Activated CD4-positive, alpha-beta T cell treated with anti-CD3 and anti-CD28 coated beads, Interleukin-2, Interleukin-6, amounts not matched to agents 100 ng/mL and 50 ng/mL, durations not matched to agents 16 hours and 8 hours (primary cell): ENCODE measurements around the gene MRPL52.
"Not testable (repeated sequence)": the region's sequence is repeated elsewhere in the genome, so short reads cannot be mapped to it uniquely, and the experiment has no call there.

Experiments
- DNase-seq: peaks from one replicate; pipeline ENCODE4 v3.0.0-alpha.2; 2020

MRPL52 gene

GRCh38 chr14:22829661-22830442 is at the start of gene MRPL52:
TSS of gene MRPL52 (plus strand) at chr14:22829887. CDS start at chr14:22829913, 26 bp downstream.
- DNase-seq = peak; percentile 95

- no peak for DNase-seq
Measured at GRCh38 chr14:22780105-22780679, 49.5 kb upstream of the MRPL52 start.

GRCh38 chr14:22780941-22781300 is 48.8 kb upstream of the MRPL52 start:
- no peak for DNase-seq

GRCh38 chr14:22781301-22781991 is 48.2 kb upstream of the MRPL52 start:
- DNase-seq = no peak

GRCh38 chr14:22786685-22787084 is 43.0 kb upstream of the MRPL52 start:
- no peak for DNase-seq

- DNase-seq = no peak
Measured at GRCh38 chr14:22791301-22791700, 38.4 kb upstream of the MRPL52 start.

- DNase-seq = no peak
Measured at GRCh38 chr14:22792158-22792557, 37.5 kb upstream of the MRPL52 start.

GRCh38 chr14:22793550-22793949 is 36.1 kb upstream of the MRPL52 start:
- DNase-seq = not testable (repeated sequence)

- DNase-seq = no peak
Measured at GRCh38 chr14:22793976-22794375, 35.7 kb upstream of the MRPL52 start.

GRCh38 chr14:22794551-22794951 is 35.1 kb upstream of the MRPL52 start:
- DNase-seq = no peak

GRCh38 chr14:22796087-22796707 is 33.5 kb upstream of the MRPL52 start:
- DNase-seq = no peak

- no peak for DNase-seq
Measured at GRCh38 chr14:22797017-22797917, 32.4 kb upstream of the MRPL52 start.

GRCh38 chr14:22798528-22798927 is 31.2 kb upstream of the MRPL52 start:
- no peak for DNase-seq

- no peak for DNase-seq
Measured at GRCh38 chr14:22800346-22800745, 29.3 kb upstream of the MRPL52 start.

GRCh38 chr14:22801716-22802115 is 28.0 kb upstream of the MRPL52 start:
- DNase-seq = no peak

GRCh38 chr14:22802860-22803686 is 26.6 kb upstream of the MRPL52 start:
- DNase-seq = no peak

GRCh38 chr14:22803687-22803974 is 26.1 kb upstream of the MRPL52 start:
- DNase-seq = no peak

- not testable (repeated sequence) for DNase-seq
Measured at GRCh38 chr14:22805235-22805634, 24.5 kb upstream of the MRPL52 start.

- DNase-seq = no peak
Measured at GRCh38 chr14:22807432-22808087, 22.1 kb upstream of the MRPL52 start.

- DNase-seq = no peak
Measured at GRCh38 chr14:22808388-22809209, 21.1 kb upstream of the MRPL52 start.
